Measurements from ENCODE around the gene RPTN.

Gene RPTN

GRCh38 chr1:152111515-152111968 lies 47.5 kb downstream of the RPTN start:
- no peaks in the 10 kb centered on the region; the same call in none of the 2 replicates for H3K27me3 ChIP-seq (replicated peaks; ENCODE audit: control insufficient read depth, insufficient read depth, low read length)
- peak overlapping the region; percentile 38 for H3K4me3 ChIP-seq (replicated peaks; ENCODE audit: low read depth, low read length)
- H3K36me3 ChIP-seq (ENCODE audit: control insufficient read depth, insufficient read depth, low read length) = no peaks in the 10 kb centered on the region
- peak; percentile 64 for DNase-seq (ENCODE audit: extremely low read depth, insufficient read length)
- TF ChIP-seq, protein P1, sequence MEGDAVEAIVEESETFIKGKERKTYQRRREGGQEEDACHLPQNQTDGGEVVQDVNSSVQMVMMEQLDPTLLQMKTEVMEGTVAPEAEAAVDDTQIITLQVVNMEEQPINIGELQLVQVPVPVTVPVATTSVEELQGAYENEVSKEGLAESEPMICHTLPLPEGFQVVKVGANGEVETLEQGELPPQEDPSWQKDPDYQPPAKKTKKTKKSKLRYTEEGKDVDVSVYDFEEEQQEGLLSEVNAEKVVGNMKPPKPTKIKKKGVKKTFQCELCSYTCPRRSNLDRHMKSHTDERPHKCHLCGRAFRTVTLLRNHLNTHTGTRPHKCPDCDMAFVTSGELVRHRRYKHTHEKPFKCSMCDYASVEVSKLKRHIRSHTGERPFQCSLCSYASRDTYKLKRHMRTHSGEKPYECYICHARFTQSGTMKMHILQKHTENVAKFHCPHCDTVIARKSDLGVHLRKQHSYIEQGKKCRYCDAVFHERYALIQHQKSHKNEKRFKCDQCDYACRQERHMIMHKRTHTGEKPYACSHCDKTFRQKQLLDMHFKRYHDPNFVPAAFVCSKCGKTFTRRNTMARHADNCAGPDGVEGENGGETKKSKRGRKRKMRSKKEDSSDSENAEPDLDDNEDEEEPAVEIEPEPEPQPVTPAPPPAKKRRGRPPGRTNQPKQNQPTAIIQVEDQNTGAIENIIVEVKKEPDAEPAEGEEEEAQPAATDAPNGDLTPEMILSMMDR (IDR thresholded peaks at IDR 0.05; ENCODE audit: insufficient read depth, low read length, poor library complexity, severe bottlenecking) = no peak

DNA sequence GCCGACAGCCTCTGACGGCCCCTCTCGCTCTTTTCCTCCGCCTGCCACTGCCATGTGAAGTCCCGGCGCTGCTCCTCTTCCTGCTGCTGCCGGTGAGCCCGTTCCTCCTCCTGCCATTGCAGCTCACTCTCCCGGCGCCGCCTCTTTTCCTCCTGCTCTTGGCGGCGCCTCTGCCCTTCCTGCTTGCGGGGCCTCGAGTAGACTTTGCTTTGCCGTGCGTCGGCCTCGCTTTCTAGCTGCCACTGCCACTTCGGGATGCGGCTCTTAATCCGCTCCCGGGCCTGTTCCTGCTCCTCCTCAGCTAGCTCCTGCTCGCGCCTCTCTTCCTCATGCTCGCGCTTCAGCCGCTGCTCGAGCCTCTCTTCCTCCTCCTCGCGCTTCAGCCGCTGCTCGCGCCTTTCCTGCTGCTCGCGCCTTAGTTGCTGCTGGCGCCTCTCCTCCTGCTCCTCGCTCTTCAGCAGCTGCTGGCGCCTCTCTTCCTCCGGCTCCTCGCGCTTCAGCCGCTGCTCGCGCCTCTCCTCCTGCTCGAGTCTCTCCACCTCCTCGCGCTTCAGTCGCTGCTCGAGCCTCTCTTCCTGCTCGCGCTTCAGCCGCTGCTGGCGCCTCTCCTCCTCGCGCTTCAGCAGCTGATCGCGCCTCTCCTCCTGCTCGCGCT lies 48.0 kb downstream of the RPTN start:
- DNase-seq (ENCODE audit: extremely low read depth, insufficient read length) = no peak
- H3K36me3 ChIP-seq (ENCODE audit: control insufficient read depth, insufficient read depth, low read length) = no peaks in the 10 kb centered on the region
- H3K4me3 ChIP-seq (replicated peaks; ENCODE audit: low read depth, low read length) = peak overlapping the region; percentile 38
- TF ChIP-seq, protein P1 (IDR thresholded peaks at IDR 0.05; ENCODE audit: insufficient read depth, low read length, poor library complexity, severe bottlenecking) = no peak
- H3K27me3 ChIP-seq (replicated peaks; ENCODE audit: control insufficient read depth, insufficient read depth, low read length) = no peaks in the 10 kb centered on the region; the same call in none of the 2 replicates

DNA sequence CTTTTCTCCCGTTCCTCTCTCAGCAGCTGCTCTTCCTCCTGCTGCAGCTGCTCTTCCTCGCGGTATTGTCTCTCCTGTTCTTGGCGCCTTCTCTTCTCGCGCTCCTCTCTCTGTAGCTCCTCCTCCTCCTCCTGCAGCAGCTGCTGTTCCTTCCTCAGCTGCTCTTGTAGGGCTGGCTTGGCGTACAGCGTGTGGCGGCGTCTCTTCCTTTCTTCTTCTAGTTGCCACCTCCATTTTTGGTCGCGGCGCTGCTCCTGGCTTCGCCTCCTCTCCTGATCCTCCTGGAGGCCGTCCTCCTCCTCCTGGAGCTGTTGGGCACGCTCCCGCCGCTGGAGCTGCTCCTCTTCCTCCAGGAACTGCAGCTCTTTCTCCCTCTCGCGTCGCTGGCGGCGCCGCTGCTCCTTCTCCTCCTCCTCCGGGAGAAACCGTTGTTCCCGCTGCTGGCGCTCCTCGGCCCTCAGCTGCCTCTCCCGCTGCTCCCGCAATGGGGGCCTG lies 48.6 kb downstream of the RPTN start:
- no peaks in the 10 kb centered on the region for H3K36me3 ChIP-seq (ENCODE audit: control insufficient read depth, insufficient read depth, low read length)
- DNase-seq (ENCODE audit: extremely low read depth, insufficient read length) = no peak
- H3K4me3 ChIP-seq (replicated peaks; ENCODE audit: low read depth, low read length) = no peak overlapping the region
- H3K27me3 ChIP-seq (replicated peaks; ENCODE audit: control insufficient read depth, insufficient read depth, low read length) = no peaks in the 10 kb centered on the region; the same call in none of the 2 replicates
- TF ChIP-seq, protein P1 (IDR thresholded peaks at IDR 0.05; ENCODE audit: insufficient read depth, low read length, poor library complexity, severe bottlenecking) = no peak

GRCh38 chr1:152109998-152110294 lies 49.1 kb downstream of the RPTN start:
- no peak for DNase-seq (ENCODE audit: extremely low read depth, insufficient read length)
- Histone ChIP-seq H3K4me3 (replicated peaks; ENCODE audit: low read depth, low read length) (no peak overlapping the region), H3K27me3 (replicated peaks; ENCODE audit: control insufficient read depth, insufficient read depth, low read length) (no peaks in the 10 kb centered on the region; the same call in none of the 2 replicates), H3K36me3 (ENCODE audit: control insufficient read depth, insufficient read depth, low read length) (no peaks in the 10 kb centered on the region)
- TF ChIP-seq, protein P1 (IDR thresholded peaks at IDR 0.05; ENCODE audit: insufficient read depth, low read length, poor library complexity, severe bottlenecking) = no peak

- H3K36me3 ChIP-seq (ENCODE audit: control insufficient read depth, insufficient read depth, low read length) = no peaks in the 10 kb centered on the region
- H3K4me3 ChIP-seq (replicated peaks; ENCODE audit: low read depth, low read length) = no peak overlapping the region
- TF ChIP-seq, protein P1 (IDR thresholded peaks at IDR 0.05; ENCODE audit: insufficient read depth, low read length, poor library complexity, severe bottlenecking) = no peak
- DNase-seq (ENCODE audit: extremely low read depth, insufficient read length) = no peak
- no peaks in the 10 kb centered on the region; the same call in none of the 2 replicates for H3K27me3 ChIP-seq (replicated peaks; ENCODE audit: control insufficient read depth, insufficient read depth, low read length)
These were observed 49.6 kb downstream of the RPTN start for GRCh38 chr1:152109231-152109997.

All from GM06990 (cell line).